Peyer's patch (tissue), 4 donors: ENCODE measurements around the gene CDK19.

Experiments
- POLR2A ChIP-seq, 2 donors: fragments of 450-650 bp; IDR thresholded peaks; one replicate each; pipeline ENCODE4 v1.5.1; 2017; ENCODE audit warnings: antibody characterized with exemption in 2 of 2, mild to moderate bottlenecking in 2 of 2, moderate library complexity in 2 of 2
- TF ChIP-seq, protein P1 (sequence below), 6 experiments: fragments of 450-650 bp in 4 of 6; fragments of 200-600 bp in 2 of 6; sonication (generic) in 1 of 6; IDR thresholded peaks; one replicate each; pipeline ENCODE4 v1.5.1; 2017 to 2019; ENCODE audit warnings: antibody characterized with exemption in 6 of 6, mild to moderate bottlenecking in 3 of 6, moderate library complexity in 1 of 6

DNA sequence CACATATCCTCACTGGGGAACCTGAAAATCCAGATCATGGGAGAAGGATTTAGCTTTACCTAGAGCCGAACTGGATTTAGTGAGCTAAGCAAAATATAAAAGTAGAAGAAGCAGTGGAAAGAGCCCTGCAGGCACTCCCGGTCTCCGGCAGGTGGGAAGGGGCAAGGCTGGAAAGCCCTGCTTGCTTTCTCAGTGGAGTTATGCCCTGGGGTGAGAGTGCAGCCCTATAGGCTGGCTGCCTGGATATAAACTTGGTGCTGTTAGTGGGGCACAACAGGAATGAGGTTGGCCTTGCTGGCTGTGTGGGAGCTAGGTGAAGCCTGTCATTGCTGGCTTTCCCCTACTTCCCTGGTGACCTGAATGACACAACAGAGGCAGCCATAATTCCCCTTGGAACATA, 122.0 kb downstream of the CDK19 start:
- TF ChIP-seq, protein P1, sequence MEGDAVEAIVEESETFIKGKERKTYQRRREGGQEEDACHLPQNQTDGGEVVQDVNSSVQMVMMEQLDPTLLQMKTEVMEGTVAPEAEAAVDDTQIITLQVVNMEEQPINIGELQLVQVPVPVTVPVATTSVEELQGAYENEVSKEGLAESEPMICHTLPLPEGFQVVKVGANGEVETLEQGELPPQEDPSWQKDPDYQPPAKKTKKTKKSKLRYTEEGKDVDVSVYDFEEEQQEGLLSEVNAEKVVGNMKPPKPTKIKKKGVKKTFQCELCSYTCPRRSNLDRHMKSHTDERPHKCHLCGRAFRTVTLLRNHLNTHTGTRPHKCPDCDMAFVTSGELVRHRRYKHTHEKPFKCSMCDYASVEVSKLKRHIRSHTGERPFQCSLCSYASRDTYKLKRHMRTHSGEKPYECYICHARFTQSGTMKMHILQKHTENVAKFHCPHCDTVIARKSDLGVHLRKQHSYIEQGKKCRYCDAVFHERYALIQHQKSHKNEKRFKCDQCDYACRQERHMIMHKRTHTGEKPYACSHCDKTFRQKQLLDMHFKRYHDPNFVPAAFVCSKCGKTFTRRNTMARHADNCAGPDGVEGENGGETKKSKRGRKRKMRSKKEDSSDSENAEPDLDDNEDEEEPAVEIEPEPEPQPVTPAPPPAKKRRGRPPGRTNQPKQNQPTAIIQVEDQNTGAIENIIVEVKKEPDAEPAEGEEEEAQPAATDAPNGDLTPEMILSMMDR (IDR thresholded peaks at IDR 0.05) = no peak
- TF ChIP-seq POLR2A (IDR thresholded peaks at IDR 0.05) = no peak
